ENCODE results near the gene KIF18A.

KIF18A gene

GRCh38 chr11:28040384-28040783 lies 67.6 kb downstream of the KIF18A start:
- DNase-seq = no peak

- no peak for DNase-seq
These were observed 69.2 kb downstream of the KIF18A start for GRCh38 chr11:28038775-28039174.

- DNase-seq = no peak
These were observed 81.2 kb downstream of the KIF18A start for GRCh38 chr11:28026634-28027290.

DNA sequence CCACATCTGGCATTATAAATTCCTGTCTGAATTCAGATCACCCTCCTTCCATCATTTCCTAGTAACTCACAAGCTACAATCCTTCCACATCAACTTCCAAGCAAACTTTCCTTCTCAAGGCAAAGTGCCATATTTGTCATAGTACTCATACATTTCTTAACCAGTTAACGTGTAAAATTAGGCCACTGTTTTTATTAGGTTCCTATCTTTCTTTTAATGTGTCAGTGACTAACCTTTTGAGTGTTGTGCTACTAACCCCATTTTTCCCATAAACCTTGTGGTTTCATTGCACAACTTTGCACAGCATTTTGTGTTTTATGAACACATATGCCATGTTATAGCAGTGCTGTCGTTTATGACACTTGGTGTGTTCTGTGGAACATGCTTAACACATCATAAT lies 90.1 kb downstream of the KIF18A start:
- no peak for DNase-seq

GRCh38 chr11:28011813-28012212 lies 96.1 kb downstream of the KIF18A start:
- no peak for DNase-seq

GRCh38 chr11:28009996-28010395 lies 98.0 kb downstream of the KIF18A start:
- peak in 1 of 2 experiments; percentile 19 for DNase-seq

DNA sequence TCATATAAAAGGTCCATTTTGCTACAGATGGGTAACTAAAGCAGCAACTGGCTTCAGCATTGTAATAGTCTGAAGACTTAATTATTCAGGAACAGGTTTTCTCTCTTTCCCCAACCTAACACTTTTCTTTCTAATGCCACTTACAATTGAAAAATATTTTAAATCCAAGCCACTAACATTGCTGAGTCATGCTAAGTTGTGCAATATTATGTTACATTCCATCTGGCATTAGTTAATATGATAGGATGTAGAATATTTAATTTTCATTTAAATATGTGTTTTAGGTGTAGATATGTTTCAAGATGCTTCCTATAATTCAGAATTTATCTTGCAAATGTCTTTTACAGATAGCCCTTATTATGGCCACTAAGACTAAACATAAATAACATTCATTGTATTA lies 98.6 kb downstream of the KIF18A start:
- DNase-seq = peak in 1 of 2 experiments; percentile 62

GRCh38 chr11:28003615-28004014 lies 104.3 kb downstream of the KIF18A start:
- DNase-seq = no peak

DNA sequence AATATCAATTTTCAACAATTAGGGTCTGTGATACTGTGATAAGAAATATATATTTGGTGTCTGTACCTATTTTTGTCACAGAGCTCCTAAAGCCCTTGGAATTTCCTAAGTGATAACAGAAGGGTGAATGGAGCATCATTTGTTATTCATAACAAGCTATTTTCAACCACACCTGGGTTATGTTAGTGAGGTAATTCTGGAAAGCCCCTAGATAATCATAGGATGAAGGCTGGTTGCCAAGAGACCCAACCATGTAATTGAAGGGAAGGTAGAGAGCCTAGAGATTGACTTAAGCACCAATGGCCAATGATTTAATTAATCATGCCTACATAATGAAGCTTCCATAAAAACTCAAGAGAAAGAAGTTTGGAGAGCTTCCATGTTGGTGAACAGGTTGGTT lies 109.4 kb downstream of the KIF18A start:
- no peak for DNase-seq

GRCh38 chr11:27997344-27997743 lies 110.6 kb downstream of the KIF18A start:
- DNase-seq = no peak

DNA sequence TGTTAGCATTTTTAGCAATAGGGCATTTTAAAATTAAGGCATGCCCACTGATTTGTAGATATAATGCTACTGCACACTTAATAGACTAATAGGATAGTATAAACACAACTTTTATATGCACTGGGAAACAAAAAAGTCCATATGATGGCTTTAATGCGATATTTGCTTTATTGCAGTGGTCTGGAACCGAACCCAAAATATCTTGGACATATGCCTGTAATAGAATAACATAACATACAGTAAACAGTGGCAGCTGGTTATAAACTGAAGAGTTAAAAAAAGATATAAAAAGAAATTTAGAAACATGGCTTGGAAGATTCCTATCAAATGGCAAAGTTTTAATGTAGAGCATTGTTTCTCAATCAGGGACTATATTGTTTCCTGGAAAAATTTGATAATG lies 111.9 kb downstream of the KIF18A start:
- DNase-seq = no peak

DNA sequence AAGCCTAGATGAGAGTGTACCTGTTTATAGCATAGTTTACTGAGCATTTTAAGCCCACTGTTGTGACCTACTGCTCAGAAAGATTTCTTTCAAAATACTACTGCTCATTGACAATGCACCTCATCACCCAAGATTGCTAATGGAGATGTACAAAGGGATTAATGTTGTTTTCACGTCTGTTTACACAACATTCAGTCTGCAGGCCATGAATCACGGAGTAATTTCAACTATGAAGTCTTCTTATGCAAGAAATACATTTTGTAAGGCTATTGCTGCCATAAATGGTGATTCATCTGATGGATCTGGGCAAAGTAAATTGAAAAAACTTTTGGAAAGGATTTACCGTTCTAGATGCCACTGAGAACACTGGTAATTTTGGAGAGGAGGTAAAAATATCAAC lies 112.9 kb downstream of the KIF18A start:
- no peak for DNase-seq

DNA sequence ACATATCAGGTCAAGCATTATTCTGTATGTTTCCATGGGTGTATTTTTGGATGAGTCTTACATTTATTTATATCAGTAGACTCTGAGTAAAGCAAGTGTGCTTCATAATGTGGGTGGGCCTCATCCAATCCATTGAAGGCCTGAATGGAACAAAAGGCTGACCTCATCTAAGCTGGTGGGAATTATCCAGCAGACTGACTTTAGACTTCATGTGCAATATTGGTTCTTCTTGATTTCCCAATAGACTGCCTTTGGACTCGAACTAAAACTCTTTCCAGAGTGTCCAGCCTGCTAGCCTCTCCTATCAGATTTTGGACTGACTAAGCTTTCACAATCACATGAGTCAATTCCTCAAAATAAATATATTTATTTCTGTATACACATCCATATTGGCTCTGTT lies 116.2 kb downstream of the KIF18A start:
- DNase-seq = no peak

GRCh38 chr11:27977527-27977926 lies 130.4 kb downstream of the KIF18A start:
- DNase-seq = no peak

- peak in 1 of 2 experiments; percentile 36 for DNase-seq
These were observed 130.9 kb downstream of the KIF18A start for GRCh38 chr11:27977031-27977430.

- no peak for DNase-seq
These were observed 131.7 kb downstream of the KIF18A start for GRCh38 chr11:27976262-27976661.

GRCh38 chr11:27973851-27974536 lies 134.0 kb downstream of the KIF18A start:
- DNase-seq = no peak

DNA sequence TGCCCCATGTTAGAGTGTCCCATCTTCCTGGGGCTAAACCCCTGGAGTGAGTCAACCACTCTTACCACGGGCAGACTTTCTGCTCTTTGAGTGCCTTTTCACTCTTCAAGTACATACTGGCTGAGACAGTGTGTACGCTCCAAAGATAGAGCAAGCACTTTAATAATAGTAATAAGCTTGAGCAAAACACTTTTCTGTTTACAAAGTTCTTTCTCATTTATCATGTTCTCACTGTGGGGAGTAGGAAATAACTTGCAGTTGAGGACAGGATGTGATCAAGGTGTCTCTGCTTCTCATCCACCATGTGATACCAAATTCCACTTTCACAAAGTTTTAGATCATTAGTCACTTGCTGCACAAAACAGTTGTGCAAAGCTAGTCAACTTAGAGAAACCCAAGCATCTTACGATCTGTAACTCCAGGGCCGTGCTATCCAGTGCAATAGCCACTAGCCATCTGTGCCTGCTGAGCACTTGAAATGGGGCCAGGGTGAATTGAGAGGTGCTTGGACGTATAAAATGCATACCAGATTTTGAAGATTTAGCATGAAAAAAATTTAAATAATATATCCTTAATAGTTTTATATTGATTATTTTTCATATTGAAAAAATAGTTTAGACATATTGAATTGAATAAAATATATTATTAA lies 135.3 kb downstream of the KIF18A start:
- no peak for DNase-seq

DNA sequence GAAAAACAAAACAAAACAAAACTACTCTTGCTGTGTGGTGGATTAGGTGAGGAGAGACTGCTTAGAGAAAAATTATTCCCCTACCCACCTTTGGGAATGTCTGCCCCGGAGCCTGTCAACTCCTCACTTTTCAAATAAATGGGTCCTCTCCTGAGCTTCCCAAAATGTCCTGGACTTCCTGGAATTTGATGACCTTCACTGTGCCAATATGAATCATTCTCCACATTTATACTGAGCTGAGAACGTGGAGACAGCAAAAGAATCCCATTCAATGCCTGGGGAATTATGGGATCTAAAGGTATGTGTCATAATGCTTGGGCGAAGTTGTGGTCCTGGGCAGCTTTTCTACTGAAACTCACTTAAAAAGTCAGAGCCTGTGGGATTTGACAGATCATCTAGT lies 136.8 kb downstream of the KIF18A start:
- no peak for DNase-seq
